HG02938 (cell line): ENCODE results near the gene HSPA6.
"Not testable (repeated sequence)": the region's sequence is repeated elsewhere in the genome, so short reads cannot be mapped to it uniquely, and the experiment has no call there.

Experiments used
- ATAC-seq: cut with Tn5 transposase; IDR thresholded peaks from one replicate; pipeline ENCODE4 v1.9.1; 2021; ENCODE audit warnings: mild to moderate bottlenecking, moderate library complexity; ENCODE audit not compliant: unreplicated experiment

HSPA6 gene

DNA sequence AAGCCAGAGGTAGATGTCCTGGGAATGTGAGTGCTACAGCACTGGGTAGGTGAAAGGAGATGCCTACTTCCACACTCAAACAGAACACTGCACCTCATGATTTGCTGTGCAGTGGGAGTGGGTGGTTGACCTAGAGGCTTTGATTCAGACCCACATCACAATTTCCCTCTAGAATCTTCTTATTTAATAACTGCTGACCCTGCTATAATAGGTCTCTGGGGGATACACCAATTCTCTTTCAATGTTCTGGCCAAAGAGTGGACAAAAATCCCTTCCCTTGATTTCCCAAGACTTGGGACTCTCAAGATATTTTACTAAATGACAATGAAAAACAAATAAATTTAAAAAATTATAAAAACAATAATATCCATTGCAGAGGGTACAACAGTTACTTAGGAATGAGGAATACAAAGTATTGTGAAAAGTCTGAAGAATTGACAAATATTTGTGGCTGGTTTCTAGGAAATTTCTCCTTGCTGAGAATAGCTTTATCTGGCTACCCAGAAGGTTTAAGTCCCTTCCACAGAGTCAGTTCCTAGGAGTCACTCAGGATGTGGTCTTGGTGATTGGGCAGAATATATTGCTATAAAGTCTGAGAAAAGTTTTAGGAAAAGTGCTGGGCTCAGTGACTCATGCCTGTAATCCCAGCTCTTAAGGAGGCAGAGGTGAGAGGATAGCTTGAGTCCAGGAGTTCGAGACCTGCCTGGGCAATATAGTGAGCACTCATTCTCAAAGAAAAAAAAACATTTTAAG is 21.5 kb upstream of the HSPA6 start:
- no peak for ATAC-seq

DNA sequence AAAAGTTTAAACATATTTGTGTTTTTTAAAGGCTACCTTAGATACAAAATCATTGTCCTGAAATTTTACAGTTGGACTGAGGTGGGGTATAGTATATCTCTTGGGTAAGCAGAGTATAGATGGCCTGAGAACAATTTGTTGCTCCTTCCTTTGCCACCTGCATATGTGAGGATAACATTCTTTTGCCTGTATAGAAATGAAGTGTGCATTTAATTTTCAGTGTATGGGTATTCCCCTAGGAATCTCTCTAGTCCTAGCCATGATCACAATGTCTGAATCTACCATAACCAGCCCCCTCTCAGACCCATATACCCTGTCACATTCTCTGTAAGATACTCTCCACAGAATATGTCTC is 21.0 kb upstream of the HSPA6 start:
- ATAC-seq = no peak

DNA sequence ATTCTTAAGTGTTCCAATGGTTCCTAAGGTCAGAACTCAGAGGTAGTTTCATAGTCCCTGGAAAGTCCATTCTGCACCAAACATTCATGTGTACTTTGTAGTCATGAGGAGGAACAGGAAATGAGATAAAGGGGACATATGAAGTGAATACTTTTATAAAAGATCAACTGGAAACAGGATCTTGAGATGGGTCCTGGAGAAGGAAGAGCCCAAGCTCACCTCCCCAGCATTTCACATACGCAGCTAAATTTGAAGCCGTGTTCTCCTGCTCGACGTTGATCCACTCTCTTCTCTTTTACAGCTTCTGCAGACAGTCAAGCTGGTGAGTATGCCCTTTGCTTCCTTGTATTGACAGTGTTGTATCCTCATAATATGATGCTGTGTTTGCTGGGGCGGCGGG is 18.7 kb upstream of the HSPA6 start:
- no peak for ATAC-seq

DNA sequence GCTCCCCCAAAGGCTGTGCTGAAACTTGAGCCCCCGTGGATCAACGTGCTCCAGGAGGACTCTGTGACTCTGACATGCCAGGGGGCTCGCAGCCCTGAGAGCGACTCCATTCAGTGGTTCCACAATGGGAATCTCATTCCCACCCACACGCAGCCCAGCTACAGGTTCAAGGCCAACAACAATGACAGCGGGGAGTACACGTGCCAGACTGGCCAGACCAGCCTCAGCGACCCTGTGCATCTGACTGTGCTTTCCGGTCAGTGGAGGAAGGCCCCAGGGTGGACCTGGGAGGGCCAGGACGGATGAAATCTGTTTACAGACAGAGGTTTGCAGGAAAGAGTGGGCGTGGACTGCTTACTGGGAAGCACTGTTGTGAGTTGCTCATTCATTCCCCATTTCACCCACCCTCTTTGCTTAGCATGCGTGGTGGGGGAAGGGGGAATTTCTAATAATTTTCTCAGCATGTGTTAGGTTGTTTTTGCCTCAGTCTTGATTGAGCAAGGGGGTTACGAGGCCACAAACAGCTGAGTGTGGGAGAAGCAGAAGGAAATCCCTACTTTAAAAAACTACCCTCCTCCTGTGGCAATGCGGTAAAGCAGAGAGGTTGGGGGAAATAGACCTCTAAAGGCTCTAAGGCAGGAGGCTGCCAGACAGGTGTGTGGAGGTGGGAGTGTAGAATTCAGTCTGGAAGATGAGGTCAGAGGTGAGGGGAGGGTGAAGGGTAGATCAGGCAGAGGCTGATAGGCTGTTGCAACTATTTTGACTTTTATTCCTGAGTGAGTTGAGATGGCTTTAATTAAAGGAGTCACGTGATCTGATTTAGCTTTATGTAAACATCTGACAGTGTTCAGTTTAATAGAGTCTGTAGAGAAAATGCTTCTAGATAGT is 17.8 kb upstream of the HSPA6 start:
- no peak for ATAC-seq

DNA sequence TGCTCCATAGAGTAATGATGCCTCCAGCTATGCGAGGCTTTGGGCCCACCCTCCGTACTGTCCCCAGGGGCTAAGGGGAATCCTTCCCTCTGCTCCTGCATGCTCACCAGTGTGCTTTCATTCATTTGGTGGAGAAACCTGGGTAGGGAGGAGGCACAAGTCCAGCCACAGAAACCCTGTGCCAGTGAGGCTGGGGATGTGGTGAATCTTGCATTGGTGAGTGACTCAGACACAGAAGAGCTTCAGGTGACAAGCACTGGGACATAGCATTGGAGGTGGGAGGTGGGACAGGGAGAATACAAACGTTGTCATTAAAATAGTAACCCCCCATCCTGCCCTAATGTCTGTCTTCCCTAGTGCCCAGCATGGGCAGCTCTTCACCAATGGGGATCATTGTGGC is 13.9 kb upstream of the HSPA6 start:
- ATAC-seq = no peak

DNA sequence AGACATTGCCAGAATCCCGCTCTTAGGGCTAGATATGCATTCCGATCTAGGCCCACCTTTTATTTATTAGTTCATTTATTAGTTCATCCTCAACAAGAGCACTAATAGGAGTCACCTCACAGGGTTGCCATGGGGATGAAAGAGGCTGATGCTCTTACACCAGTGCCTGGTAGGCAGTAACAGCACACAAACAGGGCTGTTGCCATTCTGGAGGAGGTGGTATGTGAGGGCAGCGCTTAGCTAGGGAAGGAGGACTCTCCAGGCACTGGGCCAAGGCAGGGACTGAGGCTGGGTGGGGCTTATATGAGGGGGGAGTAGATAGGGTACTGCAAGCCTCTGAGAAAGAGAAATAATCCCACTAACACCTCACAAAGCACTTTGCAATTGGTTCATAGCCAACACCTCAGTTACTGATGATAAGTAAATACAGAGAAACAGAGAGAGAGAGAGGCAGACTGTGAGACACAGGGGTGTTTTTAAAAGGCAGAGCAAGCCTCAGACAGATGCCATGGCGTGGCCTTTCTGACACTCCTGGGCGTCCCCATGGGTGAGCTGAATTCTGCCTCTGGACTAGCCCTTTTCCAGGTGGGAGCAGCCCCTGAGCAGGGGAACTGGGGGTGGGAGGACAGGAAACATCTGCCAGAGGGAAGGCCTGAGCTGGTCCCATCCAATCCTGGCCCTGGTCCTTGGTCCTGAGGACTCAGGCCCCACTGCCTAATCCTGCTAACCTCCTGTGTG is 13.2 kb upstream of the HSPA6 start:
- no peak for ATAC-seq

DNA sequence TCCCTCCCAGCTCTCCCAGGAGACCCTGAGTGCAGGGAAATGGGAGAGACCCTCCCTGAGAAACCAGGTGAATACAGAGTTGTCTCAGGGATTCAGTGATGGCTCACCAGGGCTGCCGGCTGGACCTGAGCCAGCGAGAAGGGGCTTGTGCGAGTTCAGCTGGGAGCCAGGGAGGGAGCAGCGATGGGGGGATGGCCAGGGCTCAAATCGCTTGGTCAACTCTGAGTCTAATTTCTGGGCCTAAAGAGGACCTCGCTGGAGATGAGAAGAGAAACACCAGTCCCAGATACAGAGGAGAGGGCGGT is 12.6 kb upstream of the HSPA6 start:
- no peak for ATAC-seq

DNA sequence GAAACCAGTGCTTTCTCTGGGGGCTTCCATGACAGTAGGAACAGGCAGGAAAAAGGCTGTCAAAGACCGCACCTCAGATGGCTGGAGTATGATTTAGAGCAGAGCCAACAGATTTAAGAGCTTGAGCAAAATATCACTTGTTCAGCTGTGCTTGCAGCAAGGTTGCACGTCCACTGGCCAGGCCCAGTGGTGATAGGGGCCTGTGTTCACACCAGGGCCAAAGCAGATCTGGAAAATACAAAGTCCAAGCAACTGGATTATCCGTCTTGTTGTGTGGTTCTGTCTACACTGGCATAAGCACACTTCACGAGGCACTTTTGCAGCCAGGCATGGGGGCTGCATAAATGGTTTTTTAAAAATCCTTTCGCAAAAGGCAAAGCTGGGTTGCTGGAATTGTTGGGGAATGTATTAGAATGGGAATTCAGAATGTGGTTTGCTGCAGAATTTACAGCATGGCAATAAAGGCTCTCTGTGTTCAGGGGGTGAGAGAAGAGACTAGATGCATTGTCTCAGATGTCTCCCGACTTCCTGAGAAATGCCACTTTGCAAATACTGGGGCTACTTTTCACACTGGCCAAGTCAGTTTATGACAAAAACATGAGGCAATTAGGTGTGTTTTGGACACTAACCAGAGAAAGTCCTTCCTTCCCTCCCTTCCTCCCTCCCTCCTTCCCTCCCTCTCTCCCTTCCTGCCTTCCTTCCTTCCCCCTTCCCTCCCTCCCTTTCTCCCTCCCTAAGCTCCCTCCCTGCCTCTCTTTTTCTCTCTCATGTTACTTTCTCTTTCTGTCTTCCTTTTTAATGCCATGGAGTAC is 11.5 kb upstream of the HSPA6 start:
- not testable (repeated sequence) for ATAC-seq

DNA sequence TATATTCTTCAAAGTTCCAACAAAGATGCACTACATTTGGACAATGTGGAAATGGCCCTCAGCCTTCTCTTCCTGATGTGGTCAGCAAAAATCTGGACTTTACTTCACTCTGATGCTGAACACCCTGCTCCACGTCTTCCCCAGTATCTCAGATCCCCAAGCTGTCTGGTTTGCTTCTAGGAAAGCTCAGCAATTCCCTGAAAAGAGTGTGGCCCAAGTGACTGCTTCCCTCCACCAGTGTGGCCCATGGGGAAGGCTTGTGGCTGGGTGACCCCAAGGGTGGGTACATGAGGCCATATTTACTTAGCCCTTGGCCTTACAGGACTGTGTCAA is 10.9 kb upstream of the HSPA6 start:
- ATAC-seq = not testable (repeated sequence)

DNA sequence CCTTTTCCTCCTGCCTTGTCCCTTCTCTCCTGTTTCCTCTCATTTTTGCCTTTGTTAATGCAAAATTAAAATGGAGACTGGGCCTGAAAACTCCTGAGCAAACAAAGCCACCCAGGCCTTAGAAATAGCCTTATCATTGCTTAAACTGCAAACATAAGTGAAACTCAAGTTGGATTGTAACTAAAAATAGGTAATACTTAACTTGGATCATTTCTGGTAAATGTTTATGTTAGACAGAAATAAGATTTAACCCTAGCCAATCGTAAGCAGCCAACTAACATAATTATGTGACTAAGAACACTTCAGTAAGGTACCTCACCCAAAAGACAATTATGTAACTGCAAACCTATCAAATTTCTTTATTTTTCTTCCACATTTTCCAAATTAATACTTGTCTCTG is 10.4 kb upstream of the HSPA6 start:
- not testable (repeated sequence) for ATAC-seq

DNA sequence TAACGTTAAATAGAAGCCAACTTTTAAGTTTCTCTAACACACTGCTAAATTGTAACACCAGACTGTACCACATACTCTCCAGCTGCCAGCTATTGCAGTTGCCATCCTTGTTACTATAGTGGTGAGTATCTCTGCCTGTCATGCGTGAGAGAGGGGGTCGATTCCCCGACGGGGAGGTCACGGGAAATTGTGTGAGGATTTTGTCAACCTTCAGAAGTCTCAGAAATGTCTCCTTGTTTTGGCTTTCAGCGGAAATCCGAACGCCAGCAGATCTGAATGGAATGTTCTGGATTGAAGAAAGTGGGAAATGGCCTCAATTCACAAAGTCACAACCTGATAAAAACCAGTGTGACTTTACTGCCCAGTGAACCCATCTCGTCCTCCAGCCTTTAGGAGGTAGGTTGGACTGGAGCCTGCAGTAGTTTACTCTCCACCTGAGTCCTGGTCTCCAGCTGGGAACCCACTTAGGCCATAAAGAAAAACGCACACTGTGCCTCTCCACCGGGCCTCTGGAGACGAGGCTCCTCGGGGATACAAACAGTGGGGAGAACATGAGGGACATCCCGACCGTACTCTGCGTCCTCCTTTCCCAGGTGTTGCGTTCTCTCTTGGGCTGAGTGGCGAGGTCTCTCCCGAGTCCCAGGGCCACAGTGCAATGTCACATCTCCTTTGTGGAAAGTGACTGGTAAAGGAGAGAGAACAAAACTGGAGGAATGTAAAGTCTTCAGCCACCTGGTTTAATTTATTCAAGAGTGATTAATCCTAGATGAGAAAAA is 1.1 kb upstream of the HSPA6 start:
- ATAC-seq = not testable (repeated sequence)

DNA sequence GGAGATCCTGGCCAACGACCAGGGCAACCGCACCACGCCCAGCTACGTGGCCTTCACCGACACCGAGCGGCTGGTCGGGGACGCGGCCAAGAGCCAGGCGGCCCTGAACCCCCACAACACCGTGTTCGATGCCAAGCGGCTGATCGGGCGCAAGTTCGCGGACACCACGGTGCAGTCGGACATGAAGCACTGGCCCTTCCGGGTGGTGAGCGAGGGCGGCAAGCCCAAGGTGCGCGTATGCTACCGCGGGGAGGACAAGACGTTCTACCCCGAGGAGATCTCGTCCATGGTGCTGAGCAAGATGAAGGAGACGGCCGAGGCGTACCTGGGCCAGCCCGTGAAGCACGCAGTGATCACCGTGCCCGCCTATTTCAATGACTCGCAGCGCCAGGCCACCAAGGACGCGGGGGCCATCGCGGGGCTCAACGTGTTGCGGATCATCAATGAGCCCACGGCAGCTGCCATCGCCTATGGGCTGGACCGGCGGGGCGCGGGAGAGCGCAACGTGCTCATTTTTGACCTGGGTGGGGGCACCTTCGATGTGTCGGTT is 477 bp downstream of the HSPA6 start:
- ATAC-seq = not testable (repeated sequence)

DNA sequence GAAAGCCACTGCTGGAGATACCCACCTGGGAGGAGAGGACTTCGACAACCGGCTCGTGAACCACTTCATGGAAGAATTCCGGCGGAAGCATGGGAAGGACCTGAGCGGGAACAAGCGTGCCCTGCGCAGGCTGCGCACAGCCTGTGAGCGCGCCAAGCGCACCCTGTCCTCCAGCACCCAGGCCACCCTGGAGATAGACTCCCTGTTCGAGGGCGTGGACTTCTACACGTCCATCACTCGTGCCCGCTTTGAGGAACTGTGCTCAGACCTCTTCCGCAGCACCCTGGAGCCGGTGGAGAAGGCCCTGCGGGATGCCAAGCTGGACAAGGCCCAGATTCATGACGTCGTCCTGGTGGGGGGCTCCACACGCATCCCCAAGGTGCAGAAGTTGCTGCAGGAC is 981 bp downstream of the HSPA6 start:
- not testable (repeated sequence) for ATAC-seq

DNA sequence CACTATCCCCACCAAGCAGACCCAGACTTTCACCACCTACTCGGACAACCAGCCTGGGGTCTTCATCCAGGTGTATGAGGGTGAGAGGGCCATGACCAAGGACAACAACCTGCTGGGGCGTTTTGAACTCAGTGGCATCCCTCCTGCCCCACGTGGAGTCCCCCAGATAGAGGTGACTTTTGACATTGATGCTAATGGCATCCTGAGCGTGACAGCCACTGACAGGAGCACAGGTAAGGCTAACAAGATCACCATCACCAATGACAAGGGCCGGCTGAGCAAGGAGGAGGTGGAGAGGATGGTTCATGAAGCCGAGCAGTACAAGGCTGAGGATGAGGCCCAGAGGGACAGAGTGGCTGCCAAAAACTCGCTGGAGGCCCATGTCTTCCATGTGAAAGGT is 1.6 kb downstream of the HSPA6 start:
- not testable (repeated sequence) for ATAC-seq

DNA sequence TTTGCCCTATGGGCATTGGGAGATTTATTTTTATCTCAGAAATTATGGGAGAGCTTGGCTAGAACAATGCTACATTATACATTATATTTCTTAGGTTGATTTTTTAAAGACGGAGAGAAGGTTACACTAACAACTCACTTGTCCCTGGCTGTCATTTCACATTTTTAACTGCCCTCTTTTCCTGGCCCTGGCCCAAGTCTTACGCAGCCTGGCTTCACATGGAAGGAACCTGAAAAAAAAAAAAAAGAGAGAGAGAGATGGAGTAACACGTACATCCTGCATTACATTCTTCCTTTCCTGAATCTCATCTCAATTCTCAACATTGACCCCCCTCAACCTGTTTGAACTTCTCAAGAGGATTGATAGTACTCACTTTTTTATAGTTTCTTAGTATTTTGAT is 4.2 kb downstream of the HSPA6 start:
- ATAC-seq = not testable (repeated sequence)

DNA sequence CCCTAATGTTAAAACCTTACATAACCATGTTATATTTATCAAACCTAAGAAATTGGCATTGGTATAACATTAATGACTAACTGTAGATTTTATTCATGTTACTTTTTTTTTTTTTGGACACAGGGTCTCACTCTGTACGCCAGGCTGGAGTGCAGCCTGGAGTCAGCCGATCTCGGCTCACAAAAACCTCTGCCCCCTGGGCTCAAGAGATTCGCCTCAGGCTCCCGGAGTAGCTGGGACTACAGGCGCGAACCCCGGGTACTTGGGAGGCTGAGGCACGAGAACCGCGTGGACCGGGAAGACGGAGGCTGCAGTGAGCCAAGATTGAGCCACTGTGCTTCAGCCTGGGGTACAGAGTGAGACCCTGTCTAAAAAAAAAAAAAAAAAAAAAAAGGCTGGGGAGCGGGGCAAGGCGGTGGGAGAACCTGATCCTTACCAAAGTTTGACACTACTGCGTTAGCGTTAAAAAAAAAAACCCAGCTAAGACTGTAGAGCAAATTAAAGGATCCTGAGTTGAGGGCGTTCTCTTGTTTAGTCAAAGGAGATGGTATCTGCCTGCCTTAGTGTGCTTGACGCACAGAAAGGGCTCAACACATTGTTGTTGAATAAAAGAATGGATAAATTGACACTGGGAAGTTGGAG is 5.2 kb downstream of the HSPA6 start:
- ATAC-seq = not testable (repeated sequence)

DNA sequence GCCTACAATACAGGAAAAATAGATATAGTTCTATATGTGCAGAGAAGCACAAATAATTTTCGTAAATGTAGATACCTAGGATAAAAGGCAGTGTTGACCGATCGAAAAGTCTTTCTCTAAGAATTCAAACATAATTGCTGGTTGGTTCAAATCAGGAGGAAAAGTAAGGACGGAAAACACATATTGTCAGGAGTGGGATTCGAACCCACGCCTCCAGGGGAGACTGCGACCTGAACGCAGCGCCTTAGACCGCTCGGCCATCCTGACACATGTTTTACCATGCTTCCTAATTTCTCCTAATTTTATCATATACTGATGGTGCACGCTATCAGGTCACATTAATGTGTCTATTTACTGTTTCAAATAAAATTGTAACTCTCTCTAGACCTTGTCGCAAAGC is 5.8 kb downstream of the HSPA6 start:
- ATAC-seq = peak; percentile 43

DNA sequence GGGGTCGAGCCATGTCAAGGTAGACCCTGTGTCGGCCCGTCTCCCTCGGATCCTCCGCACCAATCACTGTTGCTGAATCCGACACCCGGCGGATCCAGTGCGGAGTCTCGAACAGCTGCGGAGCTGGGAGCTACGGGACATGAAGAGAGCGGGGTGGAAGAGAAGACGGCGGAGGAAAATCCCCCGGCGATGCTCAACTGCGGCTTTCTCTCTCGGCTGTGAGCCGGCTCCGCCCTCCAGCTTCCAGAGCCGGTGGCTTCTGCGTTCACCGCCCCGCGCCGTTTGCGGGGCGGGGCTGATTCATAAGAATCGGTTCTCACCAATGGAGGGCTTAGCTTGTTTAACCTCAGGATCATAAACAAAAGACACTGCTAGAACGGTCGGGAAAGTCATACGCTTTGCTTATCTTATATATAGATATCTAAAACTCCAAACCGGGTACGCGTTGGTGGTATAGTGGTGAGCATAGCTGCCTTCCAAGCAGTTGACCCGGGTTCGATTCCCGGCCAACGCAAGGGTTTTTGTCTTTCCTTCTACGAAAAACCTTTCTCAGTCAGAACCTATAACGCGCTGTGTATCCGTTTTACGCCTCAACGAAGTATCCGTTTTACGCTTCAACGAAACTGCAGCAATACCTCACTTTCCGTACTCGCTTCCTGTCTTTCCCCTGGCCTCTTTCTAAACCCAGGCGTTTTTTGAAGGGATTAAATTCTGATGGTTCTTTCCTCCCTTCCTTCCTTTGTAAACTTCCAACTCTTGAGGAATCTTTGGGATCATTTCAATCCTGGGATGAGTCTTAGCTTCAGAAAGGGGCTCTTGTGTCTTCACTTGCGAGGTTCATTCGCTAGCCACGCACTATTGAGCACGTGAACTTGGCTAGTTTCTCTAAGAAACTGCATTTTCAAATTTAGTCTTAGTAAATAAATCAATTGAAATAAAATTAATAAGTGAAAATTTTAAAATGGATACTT is 6.6 kb downstream of the HSPA6 start:
- ATAC-seq = peak; percentile 66
